ENCODE results near the gene PPP2R1A. TPM values are rescaled to one million over a fixed set of nuclear protein-coding genes. Genes with fewer than 3 reads are reported as not detected.
"Not testable (repeated sequence)": the region's sequence is repeated elsewhere in the genome, so short reads cannot be mapped to it uniquely, and the experiment has no call there.

Gene PPP2R1A
- total RNA-seq, 2 experiments from 2014 or later = 223 to 225 TPM

- POLR2A ChIA-PET = no interaction called here
- no peaks in the 10 kb centered on the region for H3K27me3 Mint-ChIP-seq (ENCODE audit: low read depth)
- ATAC-seq = no peak
- CTCF ChIA-PET = no interaction called here
- no peak overlapping the region for H3K4me3 Mint-ChIP-seq
- H3K27ac Mint-ChIP-seq = no peak overlapping the region
- H3K4me1 Mint-ChIP-seq (ENCODE audit: low read depth) = peaks cover 23% of the 10 kb centered on the region
- peaks cover 12% of the 10 kb centered on the region for H3K36me3 Mint-ChIP-seq (ENCODE audit: low read depth)
- DNase-seq = no peak
- no peaks in the 10 kb centered on the region for H3K9me3 Mint-ChIP-seq (ENCODE audit: insufficient read depth)
These were observed 2.4 kb upstream of the PPP2R1A start for GRCh38 chr19:52187407-52187806.

- peak overlapping the region; percentile 100 for H3K27ac Mint-ChIP-seq
- peak; percentile 3 for ATAC-seq
- CTCF ChIA-PET = interaction anchor here (0.7 to 1.4 kb wide), 6 partner anchors 16 to 51 kb away, joined by 3 to 6 read pairs (median 3); partner anchors contain the start of genes ZNF616 and ZNF836
- H3K4me1 Mint-ChIP-seq (ENCODE audit: low read depth) = peaks cover 32% of the 10 kb centered on the region
- no peaks in the 10 kb centered on the region for H3K27me3 Mint-ChIP-seq (ENCODE audit: low read depth)
- DNase-seq = no peak
- H3K36me3 Mint-ChIP-seq (ENCODE audit: low read depth) = peaks cover 24% of the 10 kb centered on the region
- H3K4me3 Mint-ChIP-seq = peak overlapping the region; percentile 96
- POLR2A ChIA-PET = interaction anchor here (0.6 to 2.3 kb wide), 13 partner anchors 9 to 485 kb away, joined by 3 to 25 read pairs (median 5); partner anchors contain the start of genes ZNF614, ZNF616, ZNF766 and ZNF836
- H3K9me3 Mint-ChIP-seq (ENCODE audit: insufficient read depth) = no peaks in the 10 kb centered on the region
These were observed 774 bp upstream of the PPP2R1A start for GRCh38 chr19:52188822-52189734.

GRCh38 chr19:52190487-52191293 lies 838 bp downstream of the PPP2R1A start:
- Mint-ChIP-seq H3K9me3 (ENCODE audit: insufficient read depth) (no peaks in the 10 kb centered on the region), H3K27ac (peak overlapping the region; percentile 100), H3K36me3 (ENCODE audit: low read depth) (peaks cover 38% of the 10 kb centered on the region), H3K4me3 (peak overlapping the region; percentile 96), H3K27me3 (ENCODE audit: low read depth) (no peaks in the 10 kb centered on the region), H3K4me1 (ENCODE audit: low read depth) (peaks cover 32% of the 10 kb centered on the region)
- ATAC-seq (no peak), DNase-seq (peak; percentile 29)
- ChIA-PET CTCF (no interaction called here), POLR2A (interaction anchor here (0.7 kb wide), 1 partner anchor 145 kb away, joined by 3 read pairs; no protein-coding TSS in a partner anchor)

GRCh38 chr19:52191389-52191788 lies 1.5 kb downstream of the PPP2R1A start:
- ChIA-PET CTCF (no interaction called here), POLR2A (interaction anchor here (0.7 kb wide), 1 partner anchor 144 kb away, joined by 3 read pairs; no protein-coding TSS in a partner anchor)
- DNase-seq = no peak

GRCh38 chr19:52191951-52192350 lies 2.1 kb downstream of the PPP2R1A start:
- H3K4me1 Mint-ChIP-seq (ENCODE audit: low read depth) = peaks cover 32% of the 10 kb centered on the region
- DNase-seq = no peak
- H3K4me3 Mint-ChIP-seq = peak overlapping the region; percentile 96
- ChIA-PET POLR2A (no interaction called here), CTCF (no interaction called here)
- no peaks in the 10 kb centered on the region for H3K27me3 Mint-ChIP-seq (ENCODE audit: low read depth)
- no peak for ATAC-seq
- peaks cover 49% of the 10 kb centered on the region for H3K36me3 Mint-ChIP-seq (ENCODE audit: low read depth)
- no peaks in the 10 kb centered on the region for H3K9me3 Mint-ChIP-seq (ENCODE audit: insufficient read depth)
- H3K27ac Mint-ChIP-seq = peak overlapping the region; percentile 100

More at GRCh38 chr19:52191389-52191788, 1.5 kb downstream of the PPP2R1A start:
- Mint-ChIP-seq H3K4me1 (ENCODE audit: low read depth) (peaks cover 32% of the 10 kb centered on the region), H3K36me3 (ENCODE audit: low read depth) (peaks cover 43% of the 10 kb centered on the region), H3K27ac (peak overlapping the region; percentile 100), H3K9me3 (ENCODE audit: insufficient read depth) (no peaks in the 10 kb centered on the region), H3K4me3 (peak overlapping the region; percentile 96), H3K27me3 (ENCODE audit: low read depth) (no peaks in the 10 kb centered on the region)
- ATAC-seq = no peak

- no peak for DNase-seq
- no peak overlapping the region for H3K4me3 Mint-ChIP-seq
- H3K9me3 Mint-ChIP-seq (ENCODE audit: insufficient read depth) = no peaks in the 10 kb centered on the region
- peaks cover 18% of the 10 kb centered on the region for H3K4me1 Mint-ChIP-seq (ENCODE audit: low read depth)
- peaks cover 63% of the 10 kb centered on the region for H3K36me3 Mint-ChIP-seq (ENCODE audit: low read depth)
- POLR2A ChIA-PET = interaction anchor here (0.7 to 1.4 kb wide), 3 partner anchors 9 to 57 kb away, joined by 3 to 4 read pairs (median 3); no protein-coding TSS in a partner anchor
- no peak overlapping the region for H3K27ac Mint-ChIP-seq
- CTCF ChIA-PET = interaction anchor here (1.0 kb wide), 1 partner anchor 13 kb away, joined by 3 read pairs; no protein-coding TSS in a partner anchor
- no peak for ATAC-seq
- no peaks in the 10 kb centered on the region for H3K27me3 Mint-ChIP-seq (ENCODE audit: low read depth)
These were observed 6.6 kb downstream of the PPP2R1A start for GRCh38 chr19:52196256-52196967.

- POLR2A ChIA-PET = interaction anchor here (1.0 kb wide), 1 partner anchor 8 kb away, joined by 3 read pairs; the partner anchor contains the start of gene PPP2R1A
- DNase-seq = no peak
- H3K9me3 Mint-ChIP-seq (ENCODE audit: insufficient read depth) = no peaks in the 10 kb centered on the region
- no peak for ATAC-seq
- H3K36me3 Mint-ChIP-seq (ENCODE audit: low read depth) = peaks cover 64% of the 10 kb centered on the region
- CTCF ChIA-PET = no interaction called here
- H3K27ac Mint-ChIP-seq = no peak overlapping the region
- no peaks in the 10 kb centered on the region for H3K27me3 Mint-ChIP-seq (ENCODE audit: low read depth)
- H3K4me3 Mint-ChIP-seq = no peak overlapping the region
- peaks cover 4% of the 10 kb centered on the region for H3K4me1 Mint-ChIP-seq (ENCODE audit: low read depth)
These were observed 8.1 kb downstream of the PPP2R1A start for GRCh38 chr19:52197964-52198363.

GRCh38 chr19:52198678-52199077 lies 8.8 kb downstream of the PPP2R1A start:
- POLR2A ChIA-PET = interaction anchor here (1.0 to 1.4 kb wide), 2 partner anchors 9 kb away, joined by 3 to 7 read pairs; partner anchors contain the start of gene PPP2R1A
- DNase-seq = no peak
- Mint-ChIP-seq H3K27ac (no peak overlapping the region), H3K4me1 (ENCODE audit: low read depth) (no peaks in the 10 kb centered on the region), H3K27me3 (ENCODE audit: low read depth) (no peaks in the 10 kb centered on the region), H3K9me3 (ENCODE audit: insufficient read depth) (no peaks in the 10 kb centered on the region), H3K4me3 (no peak overlapping the region), H3K36me3 (ENCODE audit: low read depth) (peaks cover 66% of the 10 kb centered on the region)
- CTCF ChIA-PET = no interaction called here
- ATAC-seq = no peak

- Mint-ChIP-seq H3K27ac (no peak overlapping the region), H3K27me3 (ENCODE audit: low read depth) (no peaks in the 10 kb centered on the region), H3K36me3 (ENCODE audit: low read depth) (peaks cover 70% of the 10 kb centered on the region), H3K4me3 (no peak overlapping the region), H3K9me3 (ENCODE audit: insufficient read depth) (no peaks in the 10 kb centered on the region), H3K4me1 (ENCODE audit: low read depth) (no peaks in the 10 kb centered on the region)
- CTCF ChIA-PET = no interaction called here
- no peak for DNase-seq
- ATAC-seq = no peak
- POLR2A ChIA-PET = interaction anchor here (1.4 kb wide), 1 partner anchor 11 kb away, joined by 7 read pairs; the partner anchor contains the start of gene PPP2R1A
These were observed 10.2 kb downstream of the PPP2R1A start for GRCh38 chr19:52200044-52200443.

- H3K4me3 Mint-ChIP-seq; H3K4me1 Mint-ChIP-seq (ENCODE audit: low read depth); H3K27ac Mint-ChIP-seq; POLR2A ChIA-PET; DNase-seq; ATAC-seq; H3K9me3 Mint-ChIP-seq (ENCODE audit: insufficient read depth); H3K27me3 Mint-ChIP-seq (ENCODE audit: low read depth): not testable (repeated sequence)
- CTCF ChIA-PET = interaction anchor here (0.7 kb wide), 1 partner anchor 36 kb away, joined by 4 read pairs; no protein-coding TSS in a partner anchor
- H3K36me3 Mint-ChIP-seq (ENCODE audit: low read depth) = peaks cover 70% of the 10 kb centered on the region
These were observed 11.0 kb downstream of the PPP2R1A start for GRCh38 chr19:52200755-52201391.

- ChIA-PET POLR2A (no interaction called here), CTCF (no interaction called here)
- H3K9me3 Mint-ChIP-seq (ENCODE audit: insufficient read depth) = no peaks in the 10 kb centered on the region
- no peaks in the 10 kb centered on the region for H3K27me3 Mint-ChIP-seq (ENCODE audit: low read depth)
- ATAC-seq (no peak), DNase-seq (no peak)
- H3K36me3 Mint-ChIP-seq (ENCODE audit: low read depth) = peaks cover 75% of the 10 kb centered on the region
- no peak overlapping the region for H3K27ac Mint-ChIP-seq
- H3K4me3 Mint-ChIP-seq = no peak overlapping the region
- no peaks in the 10 kb centered on the region for H3K4me1 Mint-ChIP-seq (ENCODE audit: low read depth)
These were observed 16.6 kb downstream of the PPP2R1A start for GRCh38 chr19:52206481-52206880.

Data from activated CD8-positive, alpha-beta T cell treated with anti-CD3 and anti-CD28 coated beads, Interleukin-2, amount 10 ng/mL, durations not matched to agents 7 days and 5 days (primary cell).